ENCODE measurements around the gene ITPR3.
A peak's percentile ranks its signal among the peaks of the same experiment; 100 is the strongest.
"Not testable (repeated sequence)": the region's sequence is repeated elsewhere in the genome, so short reads cannot be mapped to it uniquely, and the experiment has no call there.

ITPR3 gene

GRCh38 chr6:33631521-33631920, 10.4 kb downstream of the ITPR3 start:
- Mint-ChIP-seq H3K4me1 (ENCODE audit: low read depth) (peaks cover 41% of the 10 kb centered on the region), H3K27me3 (peaks cover 38% of the 10 kb centered on the region)
- H3K36me3 Mint-ChIP-seq (ENCODE audit: low read depth); H3K4me3 Mint-ChIP-seq; H3K27ac Mint-ChIP-seq; intact Hi-C loops (cut with micrococcal nuclease); H3K9me3 Mint-ChIP-seq: not testable (repeated sequence)

- no peak overlapping the region for H3K4me3 Mint-ChIP-seq
- intact Hi-C loops (cut with micrococcal nuclease), result no loop called here
- peak overlapping the region; percentile 76 for H3K27ac Mint-ChIP-seq
- peaks cover 40% of the 10 kb centered on the region for H3K27me3 Mint-ChIP-seq
- peaks cover 41% of the 10 kb centered on the region for H3K4me1 Mint-ChIP-seq (ENCODE audit: low read depth)
- no peaks in the 10 kb centered on the region for H3K9me3 Mint-ChIP-seq
- no peaks in the 10 kb centered on the region for H3K36me3 Mint-ChIP-seq (ENCODE audit: low read depth)
These were observed 10.9 kb downstream of the ITPR3 start for GRCh38 chr6:33631971-33632557.

DNA sequence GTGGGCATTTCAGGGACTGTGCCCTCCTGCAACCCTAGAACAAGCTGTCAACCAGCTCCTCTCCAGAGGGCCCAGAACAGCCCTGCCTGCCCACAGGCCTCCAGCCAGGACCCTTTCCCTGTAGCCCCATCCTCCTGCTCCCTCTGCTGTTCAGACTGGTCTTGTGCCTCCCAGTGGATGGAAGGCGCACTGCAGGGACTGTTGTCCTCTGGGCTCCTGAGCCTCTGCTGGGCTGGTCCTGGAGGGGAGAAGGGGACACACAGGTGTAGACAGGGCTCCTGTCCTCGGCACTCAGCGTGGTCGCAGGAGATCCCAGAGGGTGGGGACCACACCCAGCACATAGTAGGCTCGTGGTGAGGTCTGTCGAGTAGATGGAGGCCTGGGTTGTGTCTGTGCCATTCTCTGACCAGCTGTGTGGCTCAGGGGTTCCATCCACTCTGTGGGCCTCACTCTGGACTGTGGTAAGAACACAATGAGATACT, 11.5 kb downstream of the ITPR3 start:
- no peaks in the 10 kb centered on the region for H3K36me3 Mint-ChIP-seq (ENCODE audit: low read depth)

GRCh38 chr6:33633084-33633461, 12.0 kb downstream of the ITPR3 start:
- peak overlapping the region; percentile 76 for H3K27ac Mint-ChIP-seq
- peaks cover 40% of the 10 kb centered on the region for H3K4me1 Mint-ChIP-seq (ENCODE audit: low read depth)
- H3K27me3 Mint-ChIP-seq, result peaks cover 40% of the 10 kb centered on the region
- intact Hi-C loops (cut with micrococcal nuclease), result no loop called here
- peak overlapping the region; percentile 57 for H3K4me3 Mint-ChIP-seq
- no peaks in the 10 kb centered on the region for H3K36me3 Mint-ChIP-seq (ENCODE audit: low read depth)
- H3K9me3 Mint-ChIP-seq, result no peaks in the 10 kb centered on the region

More for the DNA sequence above, 11.5 kb downstream of the ITPR3 start:
- peaks cover 41% of the 10 kb centered on the region for H3K4me1 Mint-ChIP-seq (ENCODE audit: low read depth)
- peaks cover 40% of the 10 kb centered on the region for H3K27me3 Mint-ChIP-seq
- H3K4me3 Mint-ChIP-seq, result peak overlapping the region; percentile 57
- peak overlapping the region; percentile 76 for H3K27ac Mint-ChIP-seq
- intact Hi-C loops (cut with micrococcal nuclease), result no loop called here
- H3K9me3 Mint-ChIP-seq, result no peaks in the 10 kb centered on the region

- Mint-ChIP-seq H3K9me3 (no peaks in the 10 kb centered on the region), H3K4me1 (ENCODE audit: low read depth) (peaks cover 35% of the 10 kb centered on the region)
These were observed 12.5 kb downstream of the ITPR3 start for GRCh38 chr6:33633462-33634158.

DNA sequence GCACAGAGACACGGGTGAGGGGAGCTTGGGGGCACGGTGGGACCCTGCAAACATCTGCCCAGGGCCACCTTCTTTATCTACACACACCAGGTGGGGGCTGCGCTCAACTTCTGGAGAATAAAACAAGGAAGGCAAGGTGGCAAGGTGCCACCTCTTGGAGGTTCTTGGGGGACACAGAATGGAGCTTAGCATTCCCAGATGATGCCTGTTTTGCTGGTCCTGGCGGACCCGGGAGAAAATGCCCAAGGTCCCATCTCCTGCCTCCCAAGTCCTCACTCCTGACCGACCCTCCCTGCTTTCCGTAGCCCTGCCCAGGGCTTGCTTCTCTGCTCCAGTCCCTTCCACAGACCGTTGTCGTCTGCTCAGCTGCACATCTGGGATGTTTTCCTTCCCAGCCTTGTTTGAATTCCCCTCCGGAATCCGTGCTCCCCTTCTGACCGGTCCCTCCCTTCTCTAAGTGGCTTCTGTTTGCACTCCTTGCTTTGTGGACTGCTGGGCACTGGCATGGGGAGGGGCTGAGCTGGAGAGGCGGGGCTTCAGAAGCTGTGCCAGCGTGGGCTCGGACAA, 13.1 kb downstream of the ITPR3 start:
- intact Hi-C loops (cut with micrococcal nuclease), result no loop called here
- Mint-ChIP-seq H3K36me3 (ENCODE audit: low read depth) (no peaks in the 10 kb centered on the region), H3K4me1 (ENCODE audit: low read depth) (peaks cover 34% of the 10 kb centered on the region), H3K4me3 (peak overlapping the region; percentile 58), H3K9me3 (no peaks in the 10 kb centered on the region), H3K27ac (peak overlapping the region; percentile 21), H3K27me3 (peaks cover 42% of the 10 kb centered on the region)

More at GRCh38 chr6:33633462-33634158, 12.5 kb downstream of the ITPR3 start:
- Mint-ChIP-seq H3K4me3 (peak overlapping the region; percentile 58), H3K27me3 (peaks cover 42% of the 10 kb centered on the region), H3K27ac (peak overlapping the region; percentile 76), H3K36me3 (ENCODE audit: low read depth) (no peaks in the 10 kb centered on the region)
- intact Hi-C loops (cut with micrococcal nuclease), result no loop called here

DNA sequence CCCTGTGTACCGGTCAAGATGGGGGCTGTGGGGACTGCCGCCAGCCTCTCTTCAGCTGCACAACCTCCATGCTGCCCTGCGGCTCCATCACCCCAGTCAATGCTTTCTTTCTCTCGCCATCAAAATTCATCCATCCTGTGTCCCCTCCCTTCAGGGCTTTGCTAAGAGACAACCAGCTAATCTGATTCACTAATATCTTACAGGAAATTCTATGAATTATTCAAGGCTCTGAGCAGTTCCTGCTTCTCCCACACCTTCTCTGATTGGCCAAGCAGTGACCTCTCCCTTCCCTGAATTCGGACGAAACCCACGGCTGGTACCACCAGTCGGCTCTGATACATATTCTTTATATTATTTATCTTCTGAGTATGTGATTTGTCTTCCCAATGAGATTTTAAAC, 13.8 kb downstream of the ITPR3 start:
- peaks cover 45% of the 10 kb centered on the region for H3K27me3 Mint-ChIP-seq
- H3K4me1 Mint-ChIP-seq (ENCODE audit: low read depth), result peaks cover 34% of the 10 kb centered on the region
- no peak overlapping the region for H3K4me3 Mint-ChIP-seq
- no peak overlapping the region for H3K27ac Mint-ChIP-seq
- intact Hi-C loops (cut with micrococcal nuclease), result no loop called here
- H3K9me3 Mint-ChIP-seq, result no peaks in the 10 kb centered on the region
- no peaks in the 10 kb centered on the region for H3K36me3 Mint-ChIP-seq (ENCODE audit: low read depth)

- Mint-ChIP-seq H3K27ac (no peak overlapping the region), H3K4me1 (ENCODE audit: low read depth) (peaks cover 32% of the 10 kb centered on the region), H3K4me3 (no peak overlapping the region), H3K9me3 (no peaks in the 10 kb centered on the region), H3K36me3 (ENCODE audit: low read depth) (no peaks in the 10 kb centered on the region), H3K27me3 (peaks cover 45% of the 10 kb centered on the region)
- intact Hi-C loops (cut with micrococcal nuclease), result no loop called here
These were observed 15.5 kb downstream of the ITPR3 start for GRCh38 chr6:33636655-33637054.

DNA sequence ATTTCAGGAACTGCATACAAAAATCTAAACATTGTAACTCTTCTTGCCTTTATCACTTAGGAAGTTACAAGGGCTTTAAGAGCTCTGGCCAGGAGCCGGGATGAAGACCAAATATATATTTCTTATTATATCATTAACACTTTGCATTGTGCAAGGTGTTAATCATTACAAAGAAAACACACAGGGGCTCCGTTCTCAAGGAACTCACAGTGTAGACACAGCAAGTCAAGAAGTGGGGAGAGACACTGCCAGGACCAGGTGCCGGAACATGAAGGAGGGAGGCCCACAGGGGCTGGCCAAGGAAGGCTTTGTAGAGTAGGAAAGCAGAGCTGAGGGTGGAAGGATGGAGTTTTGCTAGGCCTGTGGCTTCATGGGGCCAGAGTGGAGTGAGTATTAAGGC, 17.4 kb downstream of the ITPR3 start:
- Mint-ChIP-seq H3K27ac (no peak overlapping the region), H3K9me3 (no peaks in the 10 kb centered on the region), H3K4me1 (ENCODE audit: low read depth) (peaks cover 33% of the 10 kb centered on the region), H3K36me3 (ENCODE audit: low read depth) (no peaks in the 10 kb centered on the region), H3K4me3 (no peak overlapping the region), H3K27me3 (peaks cover 33% of the 10 kb centered on the region)
- intact Hi-C loops (cut with micrococcal nuclease), result no loop called here

- Mint-ChIP-seq H3K4me1 (ENCODE audit: low read depth) (peaks cover 24% of the 10 kb centered on the region), H3K27me3 (peaks cover 25% of the 10 kb centered on the region), H3K36me3 (ENCODE audit: low read depth) (no peaks in the 10 kb centered on the region), H3K27ac (no peak overlapping the region), H3K4me3 (no peak overlapping the region), H3K9me3 (no peaks in the 10 kb centered on the region)
- intact Hi-C loops (cut with micrococcal nuclease), result no loop called here
These were observed 18.4 kb downstream of the ITPR3 start for GRCh38 chr6:33639559-33639958.

DNA sequence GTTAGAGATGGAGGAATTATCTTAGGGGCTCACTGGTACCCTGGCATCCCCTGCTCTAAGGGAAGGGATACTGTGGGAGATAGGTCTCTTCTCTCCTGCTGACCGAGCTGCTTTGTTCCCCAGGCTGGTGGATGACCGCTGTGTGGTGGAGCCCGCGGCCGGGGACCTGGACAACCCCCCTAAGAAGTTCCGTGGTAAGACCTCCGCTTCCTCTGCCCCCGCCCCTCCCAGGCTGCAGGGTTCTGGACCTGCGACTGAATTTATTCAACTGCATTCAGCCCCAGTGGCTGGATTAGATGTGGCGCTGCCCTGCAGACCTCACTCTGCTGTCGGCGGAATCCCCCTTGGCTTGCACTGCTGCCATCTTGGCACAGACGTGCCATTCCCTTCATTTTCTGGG, 19.2 kb downstream of the ITPR3 start:
- intact Hi-C loops (cut with micrococcal nuclease), result no loop called here
- H3K4me3 Mint-ChIP-seq, result no peak overlapping the region
- H3K36me3 Mint-ChIP-seq (ENCODE audit: low read depth), result no peaks in the 10 kb centered on the region
- H3K9me3 Mint-ChIP-seq, result no peaks in the 10 kb centered on the region
- H3K27me3 Mint-ChIP-seq, result peaks cover 17% of the 10 kb centered on the region
- no peak overlapping the region for H3K27ac Mint-ChIP-seq
- peaks cover 16% of the 10 kb centered on the region for H3K4me1 Mint-ChIP-seq (ENCODE audit: low read depth)

- H3K4me3 Mint-ChIP-seq, result no peak overlapping the region
- H3K9me3 Mint-ChIP-seq, result no peaks in the 10 kb centered on the region
- peaks cover 10% of the 10 kb centered on the region for H3K27me3 Mint-ChIP-seq
- H3K36me3 Mint-ChIP-seq (ENCODE audit: low read depth), result no peaks in the 10 kb centered on the region
- H3K4me1 Mint-ChIP-seq (ENCODE audit: low read depth), result peaks cover 15% of the 10 kb centered on the region
- no peak overlapping the region for H3K27ac Mint-ChIP-seq
- intact Hi-C loops (cut with micrococcal nuclease), result no loop called here
These were observed 20.0 kb downstream of the ITPR3 start for GRCh38 chr6:33641144-33641543.

GRCh38 chr6:33641602-33642001, 20.5 kb downstream of the ITPR3 start:
- no peaks in the 10 kb centered on the region for H3K36me3 Mint-ChIP-seq (ENCODE audit: low read depth)
- H3K27me3 Mint-ChIP-seq, result peaks cover 6% of the 10 kb centered on the region
- H3K9me3 Mint-ChIP-seq, result no peaks in the 10 kb centered on the region
- H3K4me3 Mint-ChIP-seq, result no peak overlapping the region
- peaks cover 15% of the 10 kb centered on the region for H3K4me1 Mint-ChIP-seq (ENCODE audit: low read depth)
- H3K27ac Mint-ChIP-seq, result no peak overlapping the region
- intact Hi-C loops (cut with micrococcal nuclease), result no loop called here

GRCh38 chr6:33642897-33643296, 21.8 kb downstream of the ITPR3 start:
- peaks cover 15% of the 10 kb centered on the region for H3K4me1 Mint-ChIP-seq (ENCODE audit: low read depth)
- H3K27ac Mint-ChIP-seq, result no peak overlapping the region
- intact Hi-C loops (cut with micrococcal nuclease), result no loop called here
- peaks cover 5% of the 10 kb centered on the region for H3K27me3 Mint-ChIP-seq
- H3K9me3 Mint-ChIP-seq, result no peaks in the 10 kb centered on the region
- no peaks in the 10 kb centered on the region for H3K36me3 Mint-ChIP-seq (ENCODE audit: low read depth)
- H3K4me3 Mint-ChIP-seq, result no peak overlapping the region
